ENCODE measurements around the gene FSTL4.

GRCh38 chr5:133222979-133223378 is 389.4 kb downstream of the FSTL4 start:
- TF ChIP-seq CTCF (IDR thresholded peaks at IDR 0.05; ENCODE audit: poor library complexity, severe bottlenecking): peak; percentile 9
- TF ChIP-seq MXI1 (conservative IDR thresholded peaks at IDR 0.05; ENCODE audit: poor library complexity, severe bottlenecking): no peak
- TF ChIP-seq EZH2 (IDR thresholded peaks at IDR 0.05; ENCODE audit: borderline replicate concordance, insufficient read depth, low read length, poor library complexity, severe bottlenecking): no peak
- peak; percentile 48 for TF ChIP-seq SMC3 (conservative IDR thresholded peaks at IDR 0.05; ENCODE audit: poor library complexity)
- TF ChIP-seq EP300 (conservative IDR thresholded peaks at IDR 0.05; ENCODE audit: poor library complexity, severe bottlenecking): peak; percentile 86
- TF ChIP-seq RAD21 (conservative IDR thresholded peaks at IDR 0.05): peak; percentile 45
- peak; percentile 92 for TF ChIP-seq REST (IDR thresholded peaks at IDR 0.05; ENCODE audit: borderline replicate concordance)
- no peak for TF ChIP-seq TAF1 (IDR thresholded peaks at IDR 0.05; ENCODE audit: low read depth)

Measured in neural cell (in vitro differentiated cells).